Skin epidermis (tissue), 12 donors: ENCODE results near the gene MNX1.

Source experiments
- H3K27ac ChIP-seq, 21 experiments: fragments of 200-600 bp; sonication (generic) in 11 of 21; one replicate each; pipeline ENCODE4 v1.5.0; 2020; ENCODE audit warnings: mild to moderate bottlenecking in 3 of 21, inconsistent platforms in 2 of 21, moderate library complexity in 2 of 21
- H3K4me3 ChIP-seq, 7 experiments: fragments of 200-600 bp; sonication (generic) in 2 of 7; one replicate each; pipeline ENCODE4 v1.5.0; 2020; ENCODE audit warnings: inconsistent platforms in 2 of 7, mild to moderate bottlenecking in 2 of 7, moderate library complexity in 1 of 7

Gene MNX1

GRCh38 chr7:156985101-156985992, 25.1 kb downstream of the MNX1 start:
- H3K4me3 ChIP-seq: no peak overlapping the region
- H3K27ac ChIP-seq: peak overlapping the region in 1 of 21 experiments; percentile 16

- Histone ChIP-seq H3K27ac (peak overlapping the region in 4 of 21 experiments; percentile 4 to 39 (median 20)), H3K4me3 (no peak overlapping the region)
Measured at GRCh38 chr7:156984174-156984891, 26.1 kb downstream of the MNX1 start.

GRCh38 chr7:156979711-156980110, 30.8 kb downstream of the MNX1 start:
- no peak overlapping the region for H3K4me3 ChIP-seq
- no peak overlapping the region for H3K27ac ChIP-seq

GRCh38 chr7:156979007-156979606, 31.4 kb downstream of the MNX1 start:
- Histone ChIP-seq H3K27ac (no peak overlapping the region), H3K4me3 (no peak overlapping the region)

GRCh38 chr7:156975620-156976019, 34.8 kb downstream of the MNX1 start:
- Histone ChIP-seq H3K4me3 (no peak overlapping the region), H3K27ac (no peak overlapping the region)

GRCh38 chr7:156969972-156970420, 40.5 kb downstream of the MNX1 start:
- H3K4me3 ChIP-seq: no peak overlapping the region
- no peak overlapping the region for H3K27ac ChIP-seq

- no peak overlapping the region for H3K4me3 ChIP-seq
- H3K27ac ChIP-seq: no peak overlapping the region
Measured at GRCh38 chr7:156968183-156968582, 42.3 kb downstream of the MNX1 start.

GRCh38 chr7:156966387-156966786, 44.1 kb downstream of the MNX1 start:
- H3K27ac ChIP-seq: no peak overlapping the region
- no peak overlapping the region for H3K4me3 ChIP-seq

GRCh38 chr7:156964971-156965370, 45.5 kb downstream of the MNX1 start:
- no peak overlapping the region for H3K27ac ChIP-seq

GRCh38 chr7:156963472-156963871, 47.0 kb downstream of the MNX1 start:
- Histone ChIP-seq H3K4me3 (no peak overlapping the region), H3K27ac (no peak overlapping the region)

More at GRCh38 chr7:156964971-156965370, 45.5 kb downstream of the MNX1 start:
- H3K4me3 ChIP-seq: no peak overlapping the region

- no peak overlapping the region for H3K27ac ChIP-seq
- no peak overlapping the region for H3K4me3 ChIP-seq
Measured at GRCh38 chr7:156962897-156963296, 47.6 kb downstream of the MNX1 start.

GRCh38 chr7:156962145-156962544, 48.3 kb downstream of the MNX1 start:
- no peak overlapping the region for H3K4me3 ChIP-seq
- H3K27ac ChIP-seq: no peak overlapping the region

GRCh38 chr7:156956727-156957126, 53.7 kb downstream of the MNX1 start:
- H3K27ac ChIP-seq: no peak overlapping the region
- no peak overlapping the region for H3K4me3 ChIP-seq

GRCh38 chr7:156954941-156955340, 55.5 kb downstream of the MNX1 start:
- no peak overlapping the region for H3K27ac ChIP-seq
- no peak overlapping the region for H3K4me3 ChIP-seq
